ENCODE measurements around the gene CCDC15. TPM values are rescaled to one million over a fixed set of nuclear protein-coding genes. Genes with fewer than 3 reads are reported as not detected.

CCDC15 gene
- total and polyA plus RNA-seq, 11 donors = 0.08 to 1.8 (median 0.19) TPM

DNA sequence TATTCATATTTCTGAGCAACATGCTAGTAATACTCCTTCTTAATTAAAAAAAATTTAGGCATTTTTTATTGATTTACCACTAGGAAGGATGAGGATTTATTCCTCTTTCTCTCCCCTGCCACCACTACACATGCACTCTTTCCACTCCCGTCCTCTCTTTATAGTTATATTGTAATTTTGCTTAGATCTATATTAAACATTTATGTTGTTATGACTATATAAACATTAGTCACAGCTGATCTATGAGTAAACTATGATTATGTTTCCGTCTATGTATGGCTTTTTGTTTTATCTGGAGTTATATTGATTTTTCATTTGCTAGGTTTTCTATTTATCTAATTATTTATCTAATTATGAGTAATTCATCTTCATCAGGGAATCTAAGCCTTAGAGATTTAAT, 17.8 kb downstream of the CCDC15 start:
- DNase-seq (no peak), ATAC-seq (no peak)
- Histone ChIP-seq H3K27ac (no peak overlapping the region), H3K4me1 (no peaks in the 10 kb centered on the region), H3K27me3 (no peaks in the 10 kb centered on the region), H3K4me3 (no peak overlapping the region), H3K9me3 (no peaks in the 10 kb centered on the region), H3K36me3 (no peaks in the 10 kb centered on the region)
- WGBS, 4 donors = 93 to 97% (median 94%) methylated on average over 2 of the region's 2 CpGs
- TF ChIP-seq, protein P1, sequence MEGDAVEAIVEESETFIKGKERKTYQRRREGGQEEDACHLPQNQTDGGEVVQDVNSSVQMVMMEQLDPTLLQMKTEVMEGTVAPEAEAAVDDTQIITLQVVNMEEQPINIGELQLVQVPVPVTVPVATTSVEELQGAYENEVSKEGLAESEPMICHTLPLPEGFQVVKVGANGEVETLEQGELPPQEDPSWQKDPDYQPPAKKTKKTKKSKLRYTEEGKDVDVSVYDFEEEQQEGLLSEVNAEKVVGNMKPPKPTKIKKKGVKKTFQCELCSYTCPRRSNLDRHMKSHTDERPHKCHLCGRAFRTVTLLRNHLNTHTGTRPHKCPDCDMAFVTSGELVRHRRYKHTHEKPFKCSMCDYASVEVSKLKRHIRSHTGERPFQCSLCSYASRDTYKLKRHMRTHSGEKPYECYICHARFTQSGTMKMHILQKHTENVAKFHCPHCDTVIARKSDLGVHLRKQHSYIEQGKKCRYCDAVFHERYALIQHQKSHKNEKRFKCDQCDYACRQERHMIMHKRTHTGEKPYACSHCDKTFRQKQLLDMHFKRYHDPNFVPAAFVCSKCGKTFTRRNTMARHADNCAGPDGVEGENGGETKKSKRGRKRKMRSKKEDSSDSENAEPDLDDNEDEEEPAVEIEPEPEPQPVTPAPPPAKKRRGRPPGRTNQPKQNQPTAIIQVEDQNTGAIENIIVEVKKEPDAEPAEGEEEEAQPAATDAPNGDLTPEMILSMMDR (IDR thresholded peaks at IDR 0.05) = no peak
- intact Hi-C loops (cut with DNase I) = no loop called here

DNA sequence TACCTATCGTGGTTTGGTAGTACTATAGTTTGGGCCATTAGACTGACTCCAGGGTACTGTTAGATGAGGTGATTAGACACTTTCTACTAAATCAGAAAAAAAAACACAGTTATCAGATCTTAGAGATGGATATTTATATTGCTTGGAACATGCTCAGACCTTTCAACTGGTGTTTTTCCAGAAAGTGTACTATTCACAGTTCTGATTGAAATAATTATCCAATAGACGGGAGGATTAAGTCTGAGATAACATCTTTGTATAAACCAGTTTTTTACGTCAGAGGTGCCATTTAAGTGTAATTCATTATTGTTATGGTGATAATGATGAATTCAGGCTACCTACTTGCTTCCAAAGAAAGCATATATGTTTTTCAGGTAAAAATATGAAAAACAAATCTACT, 22.5 kb downstream of the CCDC15 start:
- Histone ChIP-seq H3K9me3 (peaks cover 0 to 20% (median 4%) of the 10 kb centered on the region in 12 donors), H3K4me3 (no peak overlapping the region), H3K27ac (no peak overlapping the region), H3K36me3 (no peaks in the 10 kb centered on the region), H3K4me1 (no peaks in the 10 kb centered on the region), H3K27me3 (no peaks in the 10 kb centered on the region)
- intact Hi-C loops (cut with DNase I) = loop anchor here in 1 of 10 donors (5.0 kb wide), 1 partner anchor 71 kb away; no protein-coding TSS in a partner anchor
- DNase-seq (no peak), ATAC-seq (no peak)
- 89 to 92% (median 91%) methylated on average over 3 of the region's 3 CpGs for WGBS, 4 donors
- no peak for TF ChIP-seq POLR2A (IDR thresholded peaks at IDR 0.05)
- TF ChIP-seq, protein P1 (IDR thresholded peaks at IDR 0.05) = no peak

- ATAC-seq (no peak), DNase-seq (no peak)
- no peaks in the 10 kb centered on the region for H3K36me3 ChIP-seq
- no peaks in the 10 kb centered on the region for H3K4me1 ChIP-seq
- WGBS, 4 donors = 75 to 80% (median 78%) methylated on average over 2 of the region's 2 CpGs
- H3K9me3 ChIP-seq = peaks cover 0 to 24% (median 5%) of the 10 kb centered on the region in 12 donors
- no peak overlapping the region for H3K27ac ChIP-seq
- H3K27me3 ChIP-seq = no peaks in the 10 kb centered on the region
- H3K4me3 ChIP-seq = no peak overlapping the region
- TF ChIP-seq, protein P1 (IDR thresholded peaks at IDR 0.05) = no peak
- intact Hi-C loops (cut with DNase I) = loop anchor here in 1 of 10 donors (5.0 kb wide), 1 partner anchor 70 kb away; no protein-coding TSS in a partner anchor
These were observed 23.0 kb downstream of the CCDC15 start for GRCh38 chr11:124977006-124977405.

DNA sequence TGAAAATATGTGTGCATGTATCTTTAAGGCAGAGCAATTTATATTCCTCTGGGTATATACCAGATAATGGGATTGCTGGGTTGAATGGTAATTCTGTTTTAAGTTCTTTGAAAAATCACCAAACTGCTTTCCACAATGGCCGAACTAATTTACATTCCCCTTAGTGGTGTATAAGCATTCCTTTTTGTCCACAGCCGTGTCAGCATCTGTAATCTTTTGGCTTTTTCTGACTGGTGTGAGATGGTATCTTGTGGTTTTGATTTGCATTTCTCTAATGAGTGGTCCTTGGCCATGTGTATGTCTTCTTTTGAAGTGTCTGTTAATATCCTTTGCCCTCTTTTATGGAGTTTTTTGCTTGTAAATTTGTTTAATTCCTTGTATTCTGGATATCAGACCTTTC, 24.3 kb downstream of the CCDC15 start:
- no peak for DNase-seq
- H3K9me3 ChIP-seq = peaks cover 0 to 27% (median 5%) of the 10 kb centered on the region in 12 donors
- no peak for ATAC-seq
- H3K27me3 ChIP-seq = no peaks in the 10 kb centered on the region
- H3K4me3 ChIP-seq = no peak overlapping the region
- intact Hi-C loops (cut with DNase I) = loop anchor here in 1 of 10 donors (5.0 kb wide), 1 partner anchor 69 kb away; no protein-coding TSS in a partner anchor
- WGBS, 4 donors = 91 to 98% (median 94%) methylated on average over 2 of the region's 2 CpGs
- H3K27ac ChIP-seq = no peak overlapping the region
- H3K4me1 ChIP-seq = no peaks in the 10 kb centered on the region
- TF ChIP-seq, protein P1 (IDR thresholded peaks at IDR 0.05) = no peak
- TF ChIP-seq POLR2A (IDR thresholded peaks at IDR 0.05) = no peak
- H3K36me3 ChIP-seq = no peaks in the 10 kb centered on the region
